A549 (cell line): Measurements from ENCODE around the gene FDXACB1. TPM values are rescaled to one million over a fixed set of nuclear protein-coding genes. Genes with fewer than 3 reads are reported as not detected.

ENCODE experiments used
- ATAC-seq, 2 experiments: fragments of 200-7000 bp in 1 of 2; fragments of >200 bp in 1 of 2; cut with Nextera tagmentation in 1 of 2; cut with Tn5 transposase in 1 of 2; 3 replicates each; pipeline versions ENCODE4 v1.8.0 to v1.9.1; 2018 to 2020; ENCODE audit warnings: mild to moderate bottlenecking in 1 of 2, moderate library complexity in 1 of 2
- CTCF ChIA-PET: fragments of 300-600 bp; sonication (Branson Sonifier 250); formaldehyde crosslinking; extraction: SDS; loops from one replicate; lab custom pipeline; 2021; ENCODE audit warnings: antibody characterized with exemption, inconsistent platforms; lab: Yijun Ruan, JAX
- POLR2A ChIA-PET: fragments of 350-600 bp; formaldehyde crosslinking; extraction: SDS; loops from one replicate; lab custom pipeline; 2021; ENCODE audit warnings: antibody characterized with exemption, inconsistent platforms; lab: Yijun Ruan, JAX
- DNase-seq, 2 experiments: peaks; one replicate each; pipeline versions ENCODE4 v3.0.0 to v3.0.0-alpha.2; 2011 to 2016; ENCODE audit warnings: low read depth in 1 of 2, low spot score in 1 of 2
- FAIRE-seq: peaks from 2 replicates; lab custom pipeline; 2011; peaks lifted over from hg19 to GRCh38; lab: Jason Lieb, UNC
- H3K27ac ChIP-seq, 2 experiments: fragments of >200 bp; sonication (Bioruptor Twin); formaldehyde crosslinking; 3 replicates each; pipeline ENCODE4 v1.5.1; 2016 to 2017
- H3K4me1 ChIP-seq: fragments of >200 bp; sonication (Bioruptor Twin); formaldehyde crosslinking; 3 replicates; pipeline ENCODE4 v1.6.1; 2016
- H3K4me2 ChIP-seq: fragments of >200 bp; sonication (Bioruptor Twin); formaldehyde crosslinking; 3 replicates; pipeline ENCODE4 v1.6.1; 2016
- H3K4me3 ChIP-seq: fragments of >200 bp; sonication (Bioruptor Twin); formaldehyde crosslinking; 3 replicates; pipeline ENCODE4 v1.5.1; 2016
- H3K9me3 ChIP-seq: fragments of >200 bp; sonication (Bioruptor Twin); formaldehyde crosslinking; 3 replicates; pipeline ENCODE4 v1.6.1; 2016
- BCL3 ChIP-seq: fragments of >200 bp; sonication (Bioruptor Twin); formaldehyde crosslinking; IDR thresholded peaks from 3 replicates; pipeline ENCODE4 v1.6.1; 2016
- BHLHE40 ChIP-seq: IDR thresholded peaks from 2 replicates; pipeline ENCODE4 v1.6.1; 2012; ENCODE audit warnings: low read depth, low read length, inconsistent platforms
- CHD4 ChIP-seq: fragments of 200-600 bp; sonication (generic); IDR thresholded peaks from 2 replicates; pipeline ENCODE4 v1.6.1; 2016; ENCODE audit warnings: antibody characterized with exemption, mild to moderate bottlenecking, borderline replicate concordance
- EP300 ChIP-seq, 2 experiments: fragments of >200 bp; sonication (Bioruptor Twin); formaldehyde crosslinking; IDR thresholded peaks; 2 replicates in 1 of 2; 3 replicates in 1 of 2; pipeline ENCODE4 v1.6.1; 2016 to 2017
- ESRRA ChIP-seq: fragments of 150-350 bp; IDR thresholded peaks from 2 replicates; pipeline ENCODE4 v1.6.1; 2014; ENCODE audit warnings: mild to moderate bottlenecking, low read length, borderline replicate concordance
- FOXS1 ChIP-seq: fragments of 250-450 bp; sonication (Bioruptor Pico); IDR thresholded peaks from 2 replicates; pipeline ENCODE4 v1.5.0; 2020; ENCODE audit warnings: mild to moderate bottlenecking, moderate library complexity
- HDAC2 ChIP-seq: fragments of 200-600 bp; sonication (generic); IDR thresholded peaks from 2 replicates; pipeline ENCODE4 v1.6.1; 2016
- HES2 ChIP-seq: fragments of >200 bp; sonication (Bioruptor Twin); formaldehyde crosslinking; IDR thresholded peaks from 2 replicates; pipeline ENCODE4 v1.6.1; 2016
- HEYL ChIP-seq: fragments of 250-450 bp; sonication (Bioruptor Pico); IDR thresholded peaks from 2 replicates; pipeline ENCODE4 v1.8.0; 2021; ENCODE audit warnings: mild to moderate bottlenecking, moderate library complexity
- HMGXB4 ChIP-seq: fragments of 250-450 bp; sonication (Bioruptor Pico); IDR thresholded peaks from 2 replicates; pipeline ENCODE4 v1.5.0; 2021; ENCODE audit warnings: mild to moderate bottlenecking, moderate library complexity, borderline replicate concordance
- HOXA7 ChIP-seq: fragments of 250-450 bp; sonication (Bioruptor Pico); IDR thresholded peaks from 2 replicates; pipeline ENCODE4 v1.5.0; 2020; ENCODE audit warnings: mild to moderate bottlenecking, moderate library complexity
- HOXB5 ChIP-seq: fragments of 250-450 bp; sonication (Bioruptor Pico); IDR thresholded peaks from 2 replicates; pipeline ENCODE4 v1.5.0; 2020; ENCODE audit warnings: mild to moderate bottlenecking, moderate library complexity
- KDM1A ChIP-seq: fragments of 200-600 bp; sonication (generic); IDR thresholded peaks from 2 replicates; pipeline ENCODE4 v1.6.1; 2016; ENCODE audit warnings: low read depth, mild to moderate bottlenecking
- PHF8 ChIP-seq: fragments of 200-600 bp; sonication (generic); IDR thresholded peaks from 2 replicates; pipeline ENCODE4 v1.6.1; 2016; ENCODE audit warnings: low read depth, mild to moderate bottlenecking, antibody characterized with exemption, moderate library complexity, borderline replicate concordance
- POLR2A ChIP-seq: IDR thresholded peaks from 2 replicates; pipeline ENCODE4 v1.6.1; 2012; ENCODE audit warnings: mild to moderate bottlenecking, low read length
- RAD21 ChIP-seq, 2 experiments: fragments of >200 bp in 1 of 2; sonication (Bioruptor Twin) in 1 of 2; formaldehyde crosslinking in 1 of 2; IDR thresholded peaks in 1 of 2; conservative IDR thresholded peaks in 1 of 2; 2 replicates in 1 of 2; 3 replicates in 1 of 2; pipeline ENCODE4 v1.6.1; 2012 to 2018; ENCODE audit warnings: inconsistent platforms in 1 of 2
- SMC3 ChIP-seq: fragments of >200 bp; sonication (Bioruptor Twin); formaldehyde crosslinking; IDR thresholded peaks from 3 replicates; pipeline ENCODE4 v1.6.1; 2018; ENCODE audit warnings: inconsistent platforms
- SREBF2 ChIP-seq: fragments of 450-650 bp; IDR thresholded peaks from 2 replicates; pipeline ENCODE4 v1.6.1; 2014; ENCODE audit warnings: mild to moderate bottlenecking, moderate library complexity
- TP53 ChIP-seq: fragments of 250-450 bp; sonication (Bioruptor Pico); IDR thresholded peaks from 2 replicates; pipeline ENCODE4 v1.5.0; 2021; ENCODE audit warnings: mild to moderate bottlenecking, moderate library complexity
- ZC3H11A ChIP-seq: fragments of 450-650 bp; IDR thresholded peaks from 2 replicates; pipeline ENCODE4 v1.6.1; 2014; ENCODE audit warnings: antibody characterized with exemption, mild to moderate bottlenecking
- ZNF302 ChIP-seq: fragments of 250-450 bp; sonication (Bioruptor Pico); IDR thresholded peaks from 2 replicates; pipeline ENCODE4 v1.9.0; 2021; ENCODE audit warnings: inconsistent platforms, mild to moderate bottlenecking, moderate library complexity
- WGBS: methylation state at CpG from one replicate; pipeline ENCODE4 v1.1.6; 2017; ENCODE audit errors: missing lambda C conversion rate; 5-methylcytosine and 5-hydroxymethylcytosine counted together
- polyA plus RNA-seq, 4 experiments: library from polyadenylated mRNA; depleted of rRNA in 3 of 4; stranded (reverse); fragments of >200 nt; fragmentation: RNase III in 1 of 4; extraction: RNeasy Plus Mini Kit Qiagen cat#74134 plus additional on column Dnase treatment in 1 of 4; gene quantifications; 2 replicates in 3 of 4; 3 replicates in 1 of 4; pipeline ENCODE4 v1.2.3, GENCODE V29; 2011 to 2017
- TF ChIP-seq, protein P1 (sequence below): IDR thresholded peaks from 2 replicates; pipeline ENCODE4 v1.6.1; 2012
- TF ChIP-seq, protein P2 (sequence below): fragments of 250-450 bp; sonication (Bioruptor Pico); IDR thresholded peaks from 2 replicates; pipeline ENCODE4 v1.5.0; 2020; ENCODE audit warnings: low read depth, mild to moderate bottlenecking, moderate library complexity
- TF ChIP-seq, protein P3 (sequence below): fragments of 150-350 bp; IDR thresholded peaks from 2 replicates; pipeline ENCODE4 v1.6.1; 2014; ENCODE audit warnings: low read depth, mild to moderate bottlenecking, low read length

The FDXACB1 gene
- polyA plus RNA-seq, 2 of the 4 experiments (the other 2 are of a cell fraction), result 1.9 to 2.4 TPM

DNA sequence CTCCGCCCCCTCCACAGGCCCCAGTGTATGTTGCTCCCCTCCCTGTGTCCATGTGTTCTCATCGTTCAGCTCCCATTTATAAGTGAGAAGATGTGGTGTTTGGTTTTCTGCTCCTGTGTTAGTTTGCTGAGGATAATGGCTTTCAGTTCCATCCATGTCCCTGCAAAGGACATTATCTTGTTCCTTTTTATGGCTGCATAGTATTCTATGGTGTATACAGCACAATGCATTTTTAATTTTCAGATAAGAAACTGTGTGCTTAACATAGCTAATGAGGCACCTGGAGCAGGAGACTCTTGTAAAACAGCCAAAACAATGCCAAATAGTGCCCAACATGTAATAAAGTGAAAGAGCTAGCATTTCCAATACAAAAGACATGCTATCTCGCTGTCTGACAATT lies 29.3 kb downstream of the FDXACB1 start:
- H3K4me2 ChIP-seq, result no peak overlapping the region
- H3K27ac ChIP-seq, result no peak overlapping the region
- ATAC-seq, result no peak
- TF ChIP-seq PHF8 (no peak), POLR2A (no peak), RAD21 (conservative IDR thresholded peaks at IDR 0.05 in 1 of 2, IDR thresholded peaks at IDR 0.05 in 1 of 2) (no peak), ESRRA (no peak), TP53 (no peak), CHD4 (no peak), HMGXB4 (no peak), HEYL (CRISPR knock-in tag) (no peak), SREBF2 (no peak), HOXB5 (CRISPR knock-in tag) (no peak), KDM1A (no peak), EP300 (IDR thresholded peaks at IDR 0.05) (no peak), FOXS1 (CRISPR knock-in tag) (no peak)
- TF ChIP-seq, protein P1, sequence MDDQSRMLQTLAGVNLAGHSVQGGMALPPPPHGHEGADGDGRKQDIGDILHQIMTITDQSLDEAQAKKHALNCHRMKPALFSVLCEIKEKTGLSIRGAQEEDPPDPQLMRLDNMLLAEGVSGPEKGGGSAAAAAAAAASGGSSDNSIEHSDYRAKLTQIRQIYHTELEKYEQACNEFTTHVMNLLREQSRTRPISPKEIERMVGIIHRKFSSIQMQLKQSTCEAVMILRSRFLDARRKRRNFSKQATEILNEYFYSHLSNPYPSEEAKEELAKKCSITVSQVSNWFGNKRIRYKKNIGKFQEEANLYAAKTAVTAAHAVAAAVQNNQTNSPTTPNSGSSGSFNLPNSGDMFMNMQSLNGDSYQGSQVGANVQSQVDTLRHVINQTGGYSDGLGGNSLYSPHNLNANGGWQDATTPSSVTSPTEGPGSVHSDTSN, result no peak
- TF ChIP-seq, protein P2, sequence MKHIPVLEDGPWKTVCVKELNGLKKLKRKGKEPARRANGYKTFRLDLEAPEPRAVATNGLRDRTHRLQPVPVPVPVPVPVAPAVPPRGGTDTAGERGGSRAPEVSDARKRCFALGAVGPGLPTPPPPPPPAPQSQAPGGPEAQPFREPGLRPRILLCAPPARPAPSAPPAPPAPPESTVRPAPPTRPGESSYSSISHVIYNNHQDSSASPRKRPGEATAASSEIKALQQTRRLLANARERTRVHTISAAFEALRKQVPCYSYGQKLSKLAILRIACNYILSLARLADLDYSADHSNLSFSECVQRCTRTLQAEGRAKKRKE (CRISPR knock-in tag), result no peak
- TF ChIP-seq, all 56 proteins: peak for 0
- FAIRE-seq (no peak), DNase-seq (no peak)
- no peaks in the 10 kb centered on the region for H3K9me3 ChIP-seq
- POLR2A ChIA-PET, result no interaction called here
- CTCF ChIA-PET, result interaction anchor here (1.8 kb wide), 1 partner anchor 8 kb away, joined by 7 read pairs; no protein-coding TSS in a partner anchor
- no peaks in the 10 kb centered on the region for H3K4me1 ChIP-seq
- WGBS, result 93% methylated on average over 2 of the region's 3 CpGs
- H3K4me3 ChIP-seq, result no peak overlapping the region

GRCh38 chr11:111846636-111847035 lies 32.3 kb downstream of the FDXACB1 start:
- no peak overlapping the region for H3K27ac ChIP-seq
- no peaks in the 10 kb centered on the region for H3K4me1 ChIP-seq
- WGBS, result 40% methylated on average over 1 of the region's 1 CpG
- DNase-seq, result no peak
- no peaks in the 10 kb centered on the region for H3K9me3 ChIP-seq
- ChIA-PET CTCF (interaction anchor here (1.5 kb wide), 1 partner anchor 12 kb away, joined by 3 read pairs; no protein-coding TSS in a partner anchor), POLR2A (no interaction called here)
- H3K4me2 ChIP-seq, result no peak overlapping the region
- no peak for FAIRE-seq
- ATAC-seq, result no peak
- no peak overlapping the region for H3K4me3 ChIP-seq
- TF ChIP-seq HES2 (no peak), HDAC2 (no peak), KDM1A (no peak), BHLHE40 (no peak), SREBF2 (no peak), BCL3 (no peak), SMC3 (no peak), HEYL (CRISPR knock-in tag) (no peak), HOXA7 (CRISPR knock-in tag) (no peak), ZC3H11A (no peak), ZNF302 (CRISPR knock-in tag) (no peak)
- TF ChIP-seq, protein P3, sequence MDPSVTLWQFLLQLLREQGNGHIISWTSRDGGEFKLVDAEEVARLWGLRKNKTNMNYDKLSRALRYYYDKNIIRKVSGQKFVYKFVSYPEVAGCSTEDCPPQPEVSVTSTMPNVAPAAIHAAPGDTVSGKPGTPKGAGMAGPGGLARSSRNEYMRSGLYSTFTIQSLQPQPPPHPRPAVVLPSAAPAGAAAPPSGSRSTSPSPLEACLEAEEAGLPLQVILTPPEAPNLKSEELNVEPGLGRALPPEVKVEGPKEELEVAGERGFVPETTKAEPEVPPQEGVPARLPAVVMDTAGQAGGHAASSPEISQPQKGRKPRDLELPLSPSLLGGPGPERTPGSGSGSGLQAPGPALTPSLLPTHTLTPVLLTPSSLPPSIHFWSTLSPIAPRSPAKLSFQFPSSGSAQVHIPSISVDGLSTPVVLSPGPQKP, result no peak
